GM19395 (cell line): ENCODE results near the gene SLC24A3.

Experiments
- ATAC-seq: cut with Tn5 transposase; IDR thresholded peaks from one replicate; pipeline ENCODE4 v1.9.1; 2021; ENCODE audit warnings: mild to moderate bottlenecking, moderate library complexity; ENCODE audit not compliant: unreplicated experiment

Gene SLC24A3

GRCh38 chr20:19269737-19270340 is 57.4 kb downstream of the SLC24A3 start:
- ATAC-seq = no peak

GRCh38 chr20:19271879-19272651 is 59.6 kb downstream of the SLC24A3 start:
- no peak for ATAC-seq

GRCh38 chr20:19272976-19273654 is 60.7 kb downstream of the SLC24A3 start:
- no peak for ATAC-seq

GRCh38 chr20:19274001-19274400 is 61.6 kb downstream of the SLC24A3 start:
- ATAC-seq = no peak

- ATAC-seq = no peak
Observed at GRCh38 chr20:19274412-19275015, 62.1 kb downstream of the SLC24A3 start.

GRCh38 chr20:19275038-19275629 is 62.7 kb downstream of the SLC24A3 start:
- no peak for ATAC-seq

- ATAC-seq = no peak
Observed at GRCh38 chr20:19275630-19276071, 63.2 kb downstream of the SLC24A3 start.

GRCh38 chr20:19277381-19277780 is 64.9 kb downstream of the SLC24A3 start:
- no peak for ATAC-seq

- ATAC-seq = no peak
Observed at GRCh38 chr20:19283490-19284025, 71.1 kb downstream of the SLC24A3 start.

- ATAC-seq = no peak
Observed at GRCh38 chr20:19284400-19285178, 72.1 kb downstream of the SLC24A3 start.

- no peak for ATAC-seq
Observed at GRCh38 chr20:19285436-19285835, 73.0 kb downstream of the SLC24A3 start.

- ATAC-seq = no peak
Observed at GRCh38 chr20:19288061-19288460, 75.6 kb downstream of the SLC24A3 start.

GRCh38 chr20:19288636-19289035 is 76.2 kb downstream of the SLC24A3 start:
- no peak for ATAC-seq

- ATAC-seq = no peak
Observed at GRCh38 chr20:19289451-19289850, 77.0 kb downstream of the SLC24A3 start.

GRCh38 chr20:19291024-19291817 is 78.8 kb downstream of the SLC24A3 start:
- ATAC-seq = no peak

- ATAC-seq = no peak
Observed at GRCh38 chr20:19291818-19292132, 79.3 kb downstream of the SLC24A3 start.

- no peak for ATAC-seq
Observed at GRCh38 chr20:19292254-19292653, 79.8 kb downstream of the SLC24A3 start.

- ATAC-seq = no peak
Observed at GRCh38 chr20:19295076-19295475, 82.6 kb downstream of the SLC24A3 start.

- ATAC-seq = no peak
Observed at GRCh38 chr20:19298652-19299051, 86.2 kb downstream of the SLC24A3 start.
